Stomach (tissue), 8 donors: Measurements from ENCODE around the gene MITD1. TPM values are rescaled to one million over a fixed set of nuclear protein-coding genes. Genes with fewer than 3 reads are reported as not detected.

Source experiments
- polyA plus RNA-seq, 3 donors: library from polyadenylated mRNA; stranded (reverse); fragments of 200-250 nt; gene quantifications; one replicate each; pipeline ENCODE4 v1.2.3, GENCODE V29; 2013
- small RNA-seq, 4 donors: library from RNA; depleted of rRNA; stranded (forward); fragments of <200 nt; gene quantifications; one replicate each; pipeline ENCODE3, GENCODE V24; 2016
- total RNA-seq, 5 donors: library from RNA; depleted of rRNA; stranded (reverse); fragments of >200 nt; gene quantifications; one replicate each; pipeline versions ENCODE4 v1.1.0 to v1.2.3, GENCODE V29; 2014 to 2016
- donor health status: healthy with polysubstance abuse.
- donor health status: Bipolar disorder and iron deficiency.
- donor health status: healthy.

Gene MITD1
- total and polyA plus RNA-seq, 8 donors: 2.0 to 132 (median 33.5) TPM

Small RNA genes within 50 kb of the gene (small RNA-seq; reads per million reads assigned to genes)
- 0 reads per million in 4 donors for gene AC092587.1

Other genes with a start within 250 kb of the MITD1 start
- 100 to 1,000 TPM in 1 of 5 donors, 10 to 100 TPM in 2, 1 to 10 TPM in 2; 6.2 to 205 (median 24.3) TPM for gene CRACDL, start 244.8 kb downstream of the MITD1 start, total RNA-seq
- 1 to 10 TPM; 5.4 to 5.8 (median 5.5) TPM for gene CRACDL, start 244.8 kb downstream of the MITD1 start, polyA plus RNA-seq
- gene C2orf15, start 39.4 kb downstream of the MITD1 start, total RNA-seq: 1 to 10 TPM in 3 of 5 donors, not detected in 2; 1.8 to 5.9 (median 5.1) TPM
- gene C2orf15, start 39.4 kb downstream of the MITD1 start, polyA plus RNA-seq: 1 to 10 TPM; 1.5 to 3.4 (median 2.4) TPM
- 10 to 100 TPM in 3 of 5 donors, 1 to 10 TPM in 2; 3.8 to 19.3 (median 10.3) TPM for gene TSGA10, start 26.1 kb downstream of the MITD1 start, total RNA-seq
- 1 to 10 TPM; 1.3 to 5.8 (median 1.8) TPM for gene TSGA10, start 26.1 kb downstream of the MITD1 start, polyA plus RNA-seq
- gene LIPT1, start 26.1 kb downstream of the MITD1 start, total RNA-seq: 10 to 100 TPM in 3 of 5 donors, 1 to 10 TPM in 2; 4.5 to 31.7 (median 11.0) TPM
- 10 to 100 TPM in 2 of 3 donors, 1 to 10 TPM in 1; 8.0 to 12.7 (median 11.5) TPM for gene LIPT1, start 26.1 kb downstream of the MITD1 start, polyA plus RNA-seq
- 10 to 100 TPM in 4 of 5 donors, 1 to 10 TPM in 1; 1.4 to 97.4 (median 38.4) TPM for gene MRPL30, start 126 bp upstream of the MITD1 start, total RNA-seq
- 10 to 100 TPM; 20.7 to 24.7 (median 21.4) TPM for gene MRPL30, start 126 bp upstream of the MITD1 start, polyA plus RNA-seq
- gene LYG2, start 74.6 kb upstream of the MITD1 start, total RNA-seq: under 1 TPM in 1 of 5 donors, not detected in 4; 0.92 TPM
- gene LYG2, start 74.6 kb upstream of the MITD1 start, polyA plus RNA-seq: not detected
- 10 to 100 TPM in 1 of 5 donors, 1 to 10 TPM in 2, not detected in 2; 1.1 to 16.4 (median 2.6) TPM for gene LYG1, start 120.1 kb upstream of the MITD1 start, total RNA-seq
- 1 to 10 TPM in 1 of 3 donors, under 1 TPM in 1, not detected in 1; 1.00 to 3.7 TPM for gene LYG1, start 120.1 kb upstream of the MITD1 start, polyA plus RNA-seq
- gene TXNDC9, start 155.3 kb upstream of the MITD1 start, total RNA-seq: 10 to 100 TPM; 10.7 to 73.2 (median 22.2) TPM
- gene TXNDC9, start 155.3 kb upstream of the MITD1 start, polyA plus RNA-seq: 10 to 100 TPM; 13.9 to 39.3 (median 31.9) TPM
- gene EIF5B, start 156.3 kb upstream of the MITD1 start, total RNA-seq: 100 to 1,000 TPM in 1 of 5 donors, 10 to 100 TPM in 4; 22.3 to 518 (median 51.2) TPM
- 100 to 1,000 TPM in 1 of 3 donors, 10 to 100 TPM in 2; 28.5 to 162 (median 39.0) TPM for gene EIF5B, start 156.3 kb upstream of the MITD1 start, polyA plus RNA-seq